HUES64 (cell line): Measurements from ENCODE around the gene EDDM3A.
"Not testable (repeated sequence)": the region's sequence is repeated elsewhere in the genome, so short reads cannot be mapped to it uniquely, and the experiment has no call there.

ENCODE experiments used
- H3K27ac ChIP-seq: 2 replicates; pipeline ENCODE4 v1.7.0; 2013; ENCODE audit warnings: low read depth, low read length, inconsistent platforms
- H3K27me3 ChIP-seq: 2 replicates; pipeline ENCODE4 v1.6.1; 2013; ENCODE audit warnings: mild to moderate bottlenecking, low read length; ENCODE audit not compliant: insufficient read depth
- H3K36me3 ChIP-seq: 2 replicates; pipeline ENCODE4 v1.6.1; 2013; ENCODE audit warnings: mild to moderate bottlenecking, low read length; ENCODE audit not compliant: insufficient read depth
- H3K4me1 ChIP-seq: 2 replicates; pipeline ENCODE4 v1.6.1; 2013; ENCODE audit warnings: mild to moderate bottlenecking, low read length, moderate library complexity; ENCODE audit not compliant: insufficient read depth
- H3K4me3 ChIP-seq: 2 replicates; pipeline ENCODE4 v1.5.1; 2013; ENCODE audit warnings: mild to moderate bottlenecking, low read length, moderate library complexity
- H3K9ac ChIP-seq: 2 replicates; pipeline ENCODE4 v1.6.1; 2013; ENCODE audit warnings: mild to moderate bottlenecking, low read depth, low read length
- H3K9me3 ChIP-seq: 2 replicates; pipeline ENCODE4 v1.6.1; 2013; ENCODE audit warnings: low read depth, low read length; ENCODE audit not compliant: insufficient read depth
- WGBS: fragments of 150-250, 120-280 bp; methylation state at CpG from one replicate; pipeline ENCODE4 v1.1.7; 2013; ENCODE audit warnings: missing lambda C conversion rate; 5-methylcytosine and 5-hydroxymethylcytosine counted together

The EDDM3A gene

GRCh38 chr14:20712904-20713303 lies 32.8 kb upstream of the EDDM3A start:
- Histone ChIP-seq H3K27me3 (no peaks in the 10 kb centered on the region), H3K9me3 (peaks cover 2% of the 10 kb centered on the region; the same call in 1 of the 2 replicates), H3K4me3 (no peak overlapping the region), H3K27ac (no peak overlapping the region), H3K4me1 (no peaks in the 10 kb centered on the region), H3K36me3 (no peaks in the 10 kb centered on the region), H3K9ac (no peak overlapping the region)
- WGBS: 85% methylated on average over 2 of the region's 2 CpGs

- H3K27me3 ChIP-seq: no peaks in the 10 kb centered on the region
- no peaks in the 10 kb centered on the region for H3K4me1 ChIP-seq
- no peaks in the 10 kb centered on the region for H3K36me3 ChIP-seq
- H3K4me3 ChIP-seq: no peak overlapping the region
- H3K27ac ChIP-seq: no peak overlapping the region
- no peak overlapping the region for H3K9ac ChIP-seq
- no peaks in the 10 kb centered on the region for H3K9me3 ChIP-seq
- WGBS: 84% methylated on average over 4 of the region's 4 CpGs
Measured at GRCh38 chr14:20714593-20715250, 31.0 kb upstream of the EDDM3A start.

- no peaks in the 10 kb centered on the region for H3K9me3 ChIP-seq
Measured at GRCh38 chr14:20719777-20720176, 25.9 kb upstream of the EDDM3A start.

GRCh38 chr14:20720741-20721140 lies 24.9 kb upstream of the EDDM3A start:
- Histone ChIP-seq H3K4me1 (no peaks in the 10 kb centered on the region), H3K4me3 (no peak overlapping the region), H3K27ac (no peak overlapping the region), H3K36me3 (no peaks in the 10 kb centered on the region), H3K27me3 (no peaks in the 10 kb centered on the region), H3K9me3 (no peaks in the 10 kb centered on the region), H3K9ac (no peak overlapping the region)
- 88% methylated on average over 6 of the region's 6 CpGs for WGBS

More at GRCh38 chr14:20719777-20720176, 25.9 kb upstream of the EDDM3A start:
- no peaks in the 10 kb centered on the region for H3K27me3 ChIP-seq
- no peak overlapping the region for H3K4me3 ChIP-seq
- H3K4me1 ChIP-seq: no peaks in the 10 kb centered on the region
- H3K36me3 ChIP-seq: no peaks in the 10 kb centered on the region
- H3K27ac ChIP-seq: no peak overlapping the region
- no peak overlapping the region for H3K9ac ChIP-seq
- WGBS: 91% methylated on average over 4 of the region's 4 CpGs

GRCh38 chr14:20722016-20722415 lies 23.7 kb upstream of the EDDM3A start:
- H3K27me3 ChIP-seq: no peaks in the 10 kb centered on the region
- no peak overlapping the region for H3K4me3 ChIP-seq

GRCh38 chr14:20723488-20723887 lies 22.2 kb upstream of the EDDM3A start:
- Histone ChIP-seq H3K27me3 (no peaks in the 10 kb centered on the region), H3K4me1 (no peaks in the 10 kb centered on the region), H3K9ac (no peak overlapping the region), H3K27ac (no peak overlapping the region), H3K4me3 (no peak overlapping the region), H3K36me3 (no peaks in the 10 kb centered on the region), H3K9me3 (no peaks in the 10 kb centered on the region)
- 96% methylated on average over 28 of the region's 28 CpGs for WGBS

More at GRCh38 chr14:20722016-20722415, 23.7 kb upstream of the EDDM3A start:
- Histone ChIP-seq H3K9me3 (no peaks in the 10 kb centered on the region), H3K4me1 (no peaks in the 10 kb centered on the region), H3K9ac (no peak overlapping the region), H3K36me3 (no peaks in the 10 kb centered on the region), H3K27ac (no peak overlapping the region)
- 93% methylated on average over 12 of the region's 12 CpGs for WGBS

- H3K27me3 ChIP-seq: not testable (repeated sequence)
- 92% methylated on average over 3 of the region's 3 CpGs for WGBS
Measured at GRCh38 chr14:20726121-20726520, 19.6 kb upstream of the EDDM3A start.

GRCh38 chr14:20726531-20726930 lies 19.2 kb upstream of the EDDM3A start:
- H3K9ac ChIP-seq: no peak overlapping the region
- no peaks in the 10 kb centered on the region for H3K9me3 ChIP-seq
- no peaks in the 10 kb centered on the region for H3K4me1 ChIP-seq
- WGBS: 85% methylated on average over 1 of the region's 1 CpG
- H3K27me3 ChIP-seq: no peaks in the 10 kb centered on the region
- no peak overlapping the region for H3K4me3 ChIP-seq
- H3K36me3 ChIP-seq: no peaks in the 10 kb centered on the region
- no peak overlapping the region for H3K27ac ChIP-seq

More at GRCh38 chr14:20726121-20726520, 19.6 kb upstream of the EDDM3A start:
- H3K27ac ChIP-seq, H3K4me3 ChIP-seq, H3K36me3 ChIP-seq, H3K9ac ChIP-seq, H3K4me1 ChIP-seq, H3K9me3 ChIP-seq: not testable (repeated sequence)

GRCh38 chr14:20730891-20731290 lies 14.8 kb upstream of the EDDM3A start:
- 61% methylated on average over 6 of the region's 6 CpGs for WGBS
- H3K27me3 ChIP-seq: no peaks in the 10 kb centered on the region
- H3K9me3 ChIP-seq: no peaks in the 10 kb centered on the region
- H3K27ac ChIP-seq: no peak overlapping the region
- H3K4me3 ChIP-seq: no peak overlapping the region
- H3K36me3 ChIP-seq: no peaks in the 10 kb centered on the region
- H3K4me1 ChIP-seq: peaks cover 5% of the 10 kb centered on the region; the same call in 1 of the 2 replicates
- H3K9ac ChIP-seq: no peak overlapping the region

GRCh38 chr14:20732477-20732876 lies 13.2 kb upstream of the EDDM3A start:
- Histone ChIP-seq H3K27ac (no peak overlapping the region), H3K27me3 (no peaks in the 10 kb centered on the region), H3K36me3 (no peaks in the 10 kb centered on the region), H3K4me1 (peaks cover 5% of the 10 kb centered on the region; the same call in 1 of the 2 replicates), H3K4me3 (no peak overlapping the region), H3K9ac (no peak overlapping the region), H3K9me3 (no peaks in the 10 kb centered on the region)
- 87% methylated on average over 5 of the region's 5 CpGs for WGBS

- Histone ChIP-seq H3K4me3 (no peak overlapping the region), H3K27me3 (no peaks in the 10 kb centered on the region), H3K9ac (no peak overlapping the region), H3K27ac (no peak overlapping the region), H3K9me3 (no peaks in the 10 kb centered on the region), H3K36me3 (no peaks in the 10 kb centered on the region), H3K4me1 (peaks cover 5% of the 10 kb centered on the region; the same call in 1 of the 2 replicates)
- WGBS: 72% methylated on average over 6 of the region's 6 CpGs
Measured at GRCh38 chr14:20732979-20733635, 12.6 kb upstream of the EDDM3A start.
